SK-N-SH (cell line): ENCODE data around the gene TMEM129. TPM values are rescaled to one million over a fixed set of nuclear protein-coding genes. Genes with fewer than 3 reads are reported as not detected.

Experiments used
- CTCF ChIA-PET: fragments of 300-600, 350-600 bp; formaldehyde crosslinking; extraction: SDS; loops from one replicate; lab custom pipeline; 2021; lab: Yijun Ruan, JAX
- POLR2A ChIA-PET: fragments of 350-600 bp; sonication (Branson Sonifier 250); formaldehyde crosslinking; extraction: SDS; loops from one replicate; lab custom pipeline; 2020; ENCODE audit warnings: antibody characterized with exemption, inconsistent platforms; lab: Yijun Ruan, JAX
- DNase-seq: peaks from one replicate; pipeline ENCODE4 v3.0.0; 2012
- H2AFZ ChIP-seq: fragments of 200-600 bp; sonication (generic); 2 replicates; pipeline ENCODE4 v1.8.1; 2016; ENCODE audit warnings: antibody characterized with exemption, mild to moderate bottlenecking, low read depth
- H3F3A ChIP-seq: fragments of 200-600 bp; sonication (generic); replicated peaks from 2 replicates; pipeline ENCODE3; 2016; ENCODE audit warnings: antibody characterized with exemption, mild to moderate bottlenecking; ENCODE audit not compliant: insufficient read depth
- H3K27ac ChIP-seq, 2 experiments: fragments of 200-500 bp in 1 of 2; fragments of 200-600 bp in 1 of 2; sonication (Bioruptor generic) in 1 of 2; sonication (generic), shearing (Covaris generic) in 1 of 2; 2 replicates each; pipeline versions ENCODE4 v1.5.1 to v1.6.1; 2014 to 2016; ENCODE audit warnings: low read depth in 2 of 2, inconsistent platforms in 1 of 2, low read length in 1 of 2, mild to moderate bottlenecking in 1 of 2, mixed read lengths in 1 of 2
- H3K27me3 ChIP-seq: fragments of 200-600 bp; sonication (generic), shearing (Covaris generic); 2 replicates; pipeline ENCODE4 v1.6.1; 2016; ENCODE audit warnings: mixed run types; ENCODE audit not compliant: insufficient read depth
- H3K36me3 ChIP-seq, 2 experiments: fragments of 200-500 bp in 1 of 2; fragments of 200-600 bp in 1 of 2; sonication (Bioruptor generic) in 1 of 2; sonication (generic) in 1 of 2; replicated peaks in 1 of 2; 2 replicates each; pipeline versions ENCODE3 to v1.5.1; 2014 to 2016; ENCODE audit warnings: low read length in 1 of 2, mild to moderate bottlenecking in 1 of 2; ENCODE audit not compliant: insufficient read depth in 2 of 2, control insufficient read depth in 1 of 2
- H3K4me1 ChIP-seq, 2 experiments: fragments of 200-500 bp in 1 of 2; fragments of 200-600 bp in 1 of 2; sonication (Bioruptor generic) in 1 of 2; sonication (generic), shearing (Covaris generic) in 1 of 2; 2 replicates each; pipeline versions ENCODE4 v1.5.1 to v1.6.1; 2014 to 2016; ENCODE audit warnings: low read depth in 1 of 2, low read length in 1 of 2, mixed run types in 1 of 2; ENCODE audit not compliant: insufficient read depth in 2 of 2, control insufficient read depth in 1 of 2
- H3K4me2 ChIP-seq: fragments of 200-600 bp; sonication (generic), shearing (Covaris generic); 2 replicates; pipeline ENCODE4 v1.6.1; 2017; ENCODE audit warnings: mixed run types
- H3K4me3 ChIP-seq, 2 experiments: fragments of 200-500 bp in 1 of 2; fragments of 200-600 bp in 1 of 2; sonication (Bioruptor generic) in 1 of 2; sonication (generic), shearing (Covaris generic) in 1 of 2; 2 replicates each; pipeline versions ENCODE4 v1.5.1 to v1.8.1; 2014 to 2016; ENCODE audit warnings: low read depth in 2 of 2, inconsistent platforms in 1 of 2, low read length in 1 of 2, mild to moderate bottlenecking in 1 of 2, mixed read lengths in 1 of 2, moderate library complexity in 1 of 2
- H3K79me2 ChIP-seq: fragments of 200-600 bp; sonication (generic); 2 replicates; pipeline ENCODE4 v1.8.1; 2017; ENCODE audit warnings: mild to moderate bottlenecking; ENCODE audit not compliant: insufficient read depth
- H3K9ac ChIP-seq: fragments of 200-600 bp; sonication (generic); 2 replicates; pipeline ENCODE4 v1.6.1; 2017; ENCODE audit warnings: mixed run types
- H3K9me2 ChIP-seq: fragments of 200-600 bp; sonication (generic); 2 replicates; pipeline ENCODE4 v1.6.1; 2017; ENCODE audit warnings: mixed run types
- H3K9me3 ChIP-seq: fragments of 200-600 bp; sonication (generic); 2 replicates; pipeline ENCODE4 v1.6.1; 2017; ENCODE audit warnings: mixed run types, mild to moderate bottlenecking, moderate library complexity
- H4K20me1 ChIP-seq: fragments of 200-600 bp; sonication (generic); 2 replicates; pipeline ENCODE4 v1.6.1; 2017; ENCODE audit warnings: mild to moderate bottlenecking, mixed run types; ENCODE audit not compliant: insufficient read depth
- CHD2 ChIP-seq: fragments of 150-350 bp; IDR thresholded peaks from 2 replicates; pipeline ENCODE4 v1.6.1; 2018; ENCODE audit warnings: low read length; ENCODE audit not compliant: partially characterized antibody
- ELF1 ChIP-seq: IDR thresholded peaks from 2 replicates; pipeline ENCODE4 v1.4.0; 2012
- EP300 ChIP-seq, 2 experiments: IDR thresholded peaks; 2 replicates each; pipeline versions ENCODE4 v1.4.0 to v1.6.1; 2012; ENCODE audit warnings: borderline replicate concordance in 1 of 2, low read depth in 1 of 2, low read length in 1 of 2
- EZH2phosphoT487 ChIP-seq: fragments of 200-600 bp; sonication (generic); IDR thresholded peaks from 2 replicates; pipeline ENCODE4 v1.6.1; 2017; ENCODE audit warnings: low read depth, mixed run types, mild to moderate bottlenecking, antibody characterized with exemption, moderate library complexity, borderline replicate concordance
- FOSL2 ChIP-seq: IDR thresholded peaks from 2 replicates; pipeline ENCODE4 v1.4.0; 2012; ENCODE audit warnings: low read depth, mild to moderate bottlenecking, moderate library complexity, borderline replicate concordance
- GATA2 ChIP-seq: sonication (generic); formaldehyde crosslinking; IDR thresholded peaks from 2 replicates; pipeline ENCODE4 v1.5.0; 2020; ENCODE audit warnings: mild to moderate bottlenecking, missing genetic modification reagents
- NRF1 ChIP-seq: IDR thresholded peaks from 2 replicates; pipeline ENCODE4 v1.6.1; 2012; ENCODE audit warnings: low read depth, mild to moderate bottlenecking, low read length
- RCOR1 ChIP-seq: fragments of 150-350 bp; IDR thresholded peaks from 2 replicates; pipeline ENCODE4 v1.6.1; 2017; ENCODE audit warnings: antibody characterized with exemption, low read length
- RXRA ChIP-seq: IDR thresholded peaks from 2 replicates; pipeline ENCODE4 v1.4.0; 2012; ENCODE audit warnings: low read depth, mild to moderate bottlenecking, borderline replicate concordance
- ZBTB33 ChIP-seq: IDR thresholded peaks from 2 replicates; pipeline ENCODE4 v1.4.0; 2012; ENCODE audit warnings: low read depth, borderline replicate concordance
- WGBS: methylation state at CpG from one replicate; pipeline ENCODE4 v1.1.6; 2017; ENCODE audit warnings: low lambda C conversion rate; 5-methylcytosine and 5-hydroxymethylcytosine counted together
- polyA plus RNA-seq, 3 experiments: library from polyadenylated mRNA; depleted of rRNA; stranded (reverse); fragments of >200 nt; gene quantifications; 2 replicates each; pipeline ENCODE4 v1.2.3, GENCODE V29; 2012

TMEM129 gene
- polyA plus RNA-seq, 1 of the 3 experiments (the other 2 are of a cell fraction) = 36.5 TPM

- Histone ChIP-seq H3F3A (peaks cover 5% of the 10 kb centered on the region), H3K9ac (no peak overlapping the region)
- TF ChIP-seq RXRA = no peak
- no peak for TF ChIP-seq ELF1
- no peak for TF ChIP-seq RCOR1
- TF ChIP-seq, all 33 proteins: peak for 0
- H3K27me3 ChIP-seq = no peaks in the 10 kb centered on the region
- H3K4me1 ChIP-seq = no peaks in the 10 kb centered on the region
- no peak overlapping the region for H3K27ac ChIP-seq
- WGBS = 93% methylated on average over 10 of the region's 20 CpGs
- ChIA-PET CTCF (interaction anchor here (1.3 to 3.0 kb wide), 4 partner anchors 9 to 42 kb away, joined by 3 to 18 read pairs (median 6); no protein-coding TSS in a partner anchor), POLR2A (no interaction called here)
- peaks cover 52 to 65% of the 10 kb centered on the region in 2 experiments for H3K36me3 ChIP-seq
- no peak overlapping the region for H2AFZ ChIP-seq
- DNase-seq = no peak
- H3K4me2 ChIP-seq = no peak overlapping the region
- H3K9me2 ChIP-seq = no peaks in the 10 kb centered on the region
- H3K4me3 ChIP-seq = no peak overlapping the region
- H3K9me3 ChIP-seq = no peaks in the 10 kb centered on the region
- H3K79me2 ChIP-seq = peaks cover 44% of the 10 kb centered on the region
- peaks cover 3% of the 10 kb centered on the region; the same call in 1 of the 2 replicates for H4K20me1 ChIP-seq
These were observed 14.1 kb upstream of the TMEM129 start for GRCh38 chr4:1735215-1735614.

- Histone ChIP-seq H3K9me3 (no peaks in the 10 kb centered on the region), H3K79me2 (peaks cover 67% of the 10 kb centered on the region), H3F3A (peaks cover 5% of the 10 kb centered on the region), H3K27me3 (no peaks in the 10 kb centered on the region), H4K20me1 (peaks cover 7% of the 10 kb centered on the region; the same call in 1 of the 2 replicates), H3K27ac (no peak overlapping the region), H2AFZ (no peak overlapping the region), H3K9me2 (no peaks in the 10 kb centered on the region), H3K4me1 (peaks cover 4% of the 10 kb centered on the region in 2 experiments; a peak in 3 of 4 replicates), H3K4me2 (no peak overlapping the region), H3K4me3 (no peak overlapping the region), H3K36me3 (peaks cover 51 to 52% of the 10 kb centered on the region in 2 experiments), H3K9ac (no peak overlapping the region)
- ChIA-PET POLR2A (no interaction called here), CTCF (interaction anchor here (1.5 to 3.3 kb wide), 4 partner anchors 13 to 77 kb away, joined by 3 to 18 read pairs (median 11); no protein-coding TSS in a partner anchor)
- TF ChIP-seq EP300 (IDR thresholded peaks at IDR 0.05; ENCODE audit: borderline replicate concordance in 1 of 2, low read depth in 1 of 2, low read length in 1 of 2) (no peak), EZH2phosphoT487 (no peak), NRF1 (no peak), FOSL2 (no peak), ZBTB33 (no peak), GATA2 (no peak), CHD2 (no peak), RCOR1 (no peak)
- no peak for DNase-seq
- 98% methylated on average over 10 of the region's 10 CpGs for WGBS
These were observed 11.8 kb upstream of the TMEM129 start for GRCh38 chr4:1732911-1733310.
